LNCAP (cell line): ENCODE data around the gene ALKBH5.

Source experiments
- CTCF ChIP-seq: fragments of 450-650 bp; IDR thresholded peaks from 2 replicates; pipeline ENCODE4 v1.5.1; 2017; ENCODE audit warnings: mild to moderate bottlenecking

ALKBH5 gene

DNA sequence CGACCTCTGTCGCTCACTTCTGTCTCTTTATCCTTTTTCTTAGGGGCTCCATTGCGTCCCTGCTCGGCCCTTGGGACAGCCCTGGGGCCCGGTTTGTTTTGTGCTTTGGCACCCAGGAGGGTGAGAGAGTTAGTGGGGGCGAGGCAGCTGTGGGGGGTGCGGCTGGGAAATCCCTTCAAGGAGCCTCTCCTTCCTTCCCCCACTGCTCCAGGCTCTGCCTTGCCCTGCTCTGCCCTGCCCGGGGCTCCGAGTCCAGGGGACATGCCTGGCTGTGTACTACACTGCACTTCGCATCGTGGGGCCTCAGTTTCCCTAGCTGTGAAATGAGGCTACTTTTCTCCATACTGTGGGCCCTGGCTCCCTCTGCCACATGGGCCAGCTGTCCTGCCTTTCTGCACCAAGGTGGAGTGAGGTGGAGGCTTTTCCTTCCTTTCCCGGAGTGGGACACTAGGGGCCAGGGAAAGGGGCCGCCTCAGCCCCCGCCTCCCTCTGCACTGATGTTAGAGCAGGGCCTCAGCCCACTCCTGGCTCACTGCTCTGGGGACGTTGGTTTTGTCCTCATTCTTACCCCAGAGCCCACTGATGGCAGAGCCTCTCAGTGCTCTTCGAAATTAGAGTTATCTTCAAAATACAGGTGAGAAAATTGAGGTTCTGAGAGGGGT, 42.8 kb downstream of the ALKBH5 start:
- no peak for TF ChIP-seq CTCF

GRCh38 chr17:18227635-18228034, 44.0 kb downstream of the ALKBH5 start:
- TF ChIP-seq CTCF = no peak

- TF ChIP-seq CTCF = no peak
Measured at GRCh38 chr17:18228176-18228682, 44.6 kb downstream of the ALKBH5 start.

GRCh38 chr17:18229254-18229653, 45.6 kb downstream of the ALKBH5 start:
- no peak for TF ChIP-seq CTCF

GRCh38 chr17:18229771-18230170, 46.1 kb downstream of the ALKBH5 start:
- no peak for TF ChIP-seq CTCF

- no peak for TF ChIP-seq CTCF
Measured at GRCh38 chr17:18230288-18231141, 46.9 kb downstream of the ALKBH5 start.

DNA sequence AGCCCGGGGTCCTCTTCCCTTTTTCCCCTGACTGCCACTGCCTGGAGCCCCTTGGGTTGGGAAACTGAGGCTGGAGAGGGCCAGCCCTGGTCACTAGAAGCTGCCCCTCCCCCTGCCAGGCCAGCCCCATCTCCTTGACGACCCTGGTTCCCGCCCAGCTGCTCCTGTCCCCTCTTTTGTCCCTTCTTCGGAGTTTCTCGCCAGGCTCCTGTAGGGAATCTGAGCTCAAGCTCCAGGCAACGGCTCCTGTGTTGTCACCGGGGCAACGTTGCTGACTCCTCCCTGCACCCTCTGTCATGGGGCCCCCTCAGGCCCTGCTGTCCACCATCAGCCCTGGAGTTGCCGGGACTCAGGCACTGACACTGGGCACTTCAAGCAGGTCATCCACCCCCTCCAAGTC, 47.5 kb downstream of the ALKBH5 start:
- no peak for TF ChIP-seq CTCF
